ENCODE data around the gene MGMT. TPM values are rescaled to one million over a fixed set of nuclear protein-coding genes. Genes with fewer than 3 reads are reported as not detected.

Gene MGMT
- total RNA-seq, 1 experiment from 2014 or later = 11.5 TPM

GRCh38 chr10:129537151-129537550 lies 70.1 kb downstream of the MGMT start:
- Histone ChIP-seq H3K9me3 (ENCODE audit: control insufficient read depth in 1 of 2, insufficient read depth in 1 of 2, low read depth in 1 of 2, low read length in 2 of 2) (peaks cover 8 to 14% of the 10 kb centered on the region in 2 experiments; a peak in 2 of 4 replicates), H3K79me2 (ENCODE audit: insufficient read depth, low read length) (no peaks in the 10 kb centered on the region), H2AFZ (ENCODE audit: low read depth, low read length, poor library complexity, severe bottlenecking) (no peak overlapping the region), H3K4me1 (ENCODE audit: control insufficient read depth in 1 of 2, insufficient read depth in 2 of 2, low read length in 2 of 2) (peaks cover 0 to 6% of the 10 kb centered on the region in 2 experiments; a peak in 2 of 4 replicates), H3K4me2 (ENCODE audit: low read length) (no peak overlapping the region), H3K4me3 (replicated peaks in 1 of 2; ENCODE audit: low read depth in 1 of 2, low read length in 2 of 2) (no peak overlapping the region), H3K27ac (ENCODE audit: low read depth, low read length) (no peak overlapping the region), H3K36me3 (ENCODE audit: control insufficient read depth in 1 of 2, insufficient read depth in 2 of 2, low read length in 2 of 2) (no peaks in the 10 kb centered on the region), H4K20me1 (ENCODE audit: insufficient read depth) (no peaks in the 10 kb centered on the region), H3K27me3 (ENCODE audit: insufficient read depth, low read length) (no peaks in the 10 kb centered on the region), H3K9ac (ENCODE audit: low read length) (no peak overlapping the region), H3K9me2 (ENCODE audit: insufficient read depth) (no peaks in the 10 kb centered on the region)
- ChIA-PET POLR2A (no interaction called here), RAD21 (ENCODE audit: low non-redundant PET in 1 of 2, low total read pairs in 2 of 2, uncharacterized antibody in 2 of 2, unreplicated experiment in 2 of 2) (no interaction called here), CTCF (no interaction called here)
- ATAC-seq = no peak
- no TSS peak for BruUV-seq (replicated peaks)
- intact Hi-C loops (cut with micrococcal nuclease) = no loop called here
- no peak for TF ChIP-seq YY1 (IDR thresholded peaks at IDR 0.05; ENCODE audit: extremely low read depth, insufficient replicate concordance, low read depth, low read length)
- TF ChIP-seq ZBTB33 (IDR thresholded peaks at IDR 0.05; ENCODE audit: extremely low read depth, insufficient replicate concordance, low read length) = no peak
- TF ChIP-seq JUND (IDR thresholded peaks at IDR 0.05) = no peak
- TF ChIP-seq ATF3 (IDR thresholded peaks at IDR 0.05) = no peak
- no peak for TF ChIP-seq ELF1 (IDR thresholded peaks at IDR 0.05; ENCODE audit: borderline replicate concordance, low read depth)
- TF ChIP-seq ZFX (IDR thresholded peaks at IDR 0.05) = no peak
- TF ChIP-seq CBX3 (IDR thresholded peaks at IDR 0.05; ENCODE audit: low read depth) = no peak
- no peak for TF ChIP-seq TCF7L2 (IDR thresholded peaks at IDR 0.05; ENCODE audit: borderline replicate concordance, extremely low read depth, insufficient read depth, insufficient read length)
- TF ChIP-seq ZNF274 (IDR thresholded peaks at IDR 0.05; ENCODE audit: low read depth, low read length) = no peak
- TF ChIP-seq MAX (IDR thresholded peaks at IDR 0.05) = no peak
- no peak for TF ChIP-seq FOSL1 (IDR thresholded peaks at IDR 0.05; ENCODE audit: low read depth)
- no peak for TF ChIP-seq SIN3A (IDR thresholded peaks at IDR 0.05; ENCODE audit: low read depth)
- no peak for TF ChIP-seq SRF (IDR thresholded peaks at IDR 0.05; ENCODE audit: low read depth)
- no peak for TF ChIP-seq RAD21 (IDR thresholded peaks at IDR 0.05; ENCODE audit: low read depth)
- no peak for TF ChIP-seq EGR1 (IDR thresholded peaks at IDR 0.05; ENCODE audit: low read depth)
- no peak for TF ChIP-seq EZH2 (IDR thresholded peaks at IDR 0.05)
- TF ChIP-seq CTCF (IDR thresholded peaks at IDR 0.05 in 2 of 3, conservative IDR thresholded peaks at IDR 0.05 in 1 of 3; ENCODE audit: borderline replicate concordance in 1 of 3, insufficient read depth in 1 of 3, low read depth in 2 of 3, low read length in 2 of 3) = no peak
- no peak for TF ChIP-seq CEBPB (IDR thresholded peaks at IDR 0.05; ENCODE audit: low read depth)
- no peak for TF ChIP-seq POLR2A (IDR thresholded peaks at IDR 0.05; ENCODE audit: borderline replicate concordance, extremely low read depth, insufficient read depth, insufficient read length)
- no peak for TF ChIP-seq EZH2phosphoT487 (IDR thresholded peaks at IDR 0.05; ENCODE audit: borderline replicate concordance)
- DNase-seq (ENCODE audit: low read depth, low spot score) = no peak
